Measurements from ENCODE around the gene LRRC17. TPM values are rescaled to one million over a fixed set of nuclear protein-coding genes. Genes with fewer than 3 reads are reported as not detected.

Gene LRRC17
- total RNA-seq, 1 experiment from 2014 or later: 0.47 TPM

DNA sequence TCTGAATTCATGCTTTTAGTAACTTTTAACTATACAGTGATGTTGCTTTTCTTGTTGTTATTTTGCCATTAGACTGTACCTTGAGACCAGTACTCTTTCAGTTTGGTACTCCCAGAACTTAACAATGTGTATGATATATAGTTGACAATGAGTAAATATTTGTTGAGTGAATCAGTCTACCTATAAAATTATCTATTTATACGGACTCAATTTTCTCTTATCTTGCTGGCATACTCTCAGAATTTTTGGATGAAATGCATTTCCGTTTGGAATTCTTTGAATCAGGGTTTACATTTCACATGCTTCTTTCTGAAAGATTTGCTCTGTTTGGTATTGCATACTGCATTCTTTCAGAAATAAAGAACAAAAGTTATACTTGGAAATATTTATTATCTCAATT, 47.8 kb upstream of the LRRC17 start:
- no peak for ATAC-seq
- no peak for TF ChIP-seq POLR2A (IDR thresholded peaks at IDR 0.05; ENCODE audit: borderline replicate concordance, extremely low read depth, insufficient read depth, insufficient read length)
- TF ChIP-seq CBX3 (IDR thresholded peaks at IDR 0.05; ENCODE audit: low read depth): no peak
- TF ChIP-seq, protein P1, sequence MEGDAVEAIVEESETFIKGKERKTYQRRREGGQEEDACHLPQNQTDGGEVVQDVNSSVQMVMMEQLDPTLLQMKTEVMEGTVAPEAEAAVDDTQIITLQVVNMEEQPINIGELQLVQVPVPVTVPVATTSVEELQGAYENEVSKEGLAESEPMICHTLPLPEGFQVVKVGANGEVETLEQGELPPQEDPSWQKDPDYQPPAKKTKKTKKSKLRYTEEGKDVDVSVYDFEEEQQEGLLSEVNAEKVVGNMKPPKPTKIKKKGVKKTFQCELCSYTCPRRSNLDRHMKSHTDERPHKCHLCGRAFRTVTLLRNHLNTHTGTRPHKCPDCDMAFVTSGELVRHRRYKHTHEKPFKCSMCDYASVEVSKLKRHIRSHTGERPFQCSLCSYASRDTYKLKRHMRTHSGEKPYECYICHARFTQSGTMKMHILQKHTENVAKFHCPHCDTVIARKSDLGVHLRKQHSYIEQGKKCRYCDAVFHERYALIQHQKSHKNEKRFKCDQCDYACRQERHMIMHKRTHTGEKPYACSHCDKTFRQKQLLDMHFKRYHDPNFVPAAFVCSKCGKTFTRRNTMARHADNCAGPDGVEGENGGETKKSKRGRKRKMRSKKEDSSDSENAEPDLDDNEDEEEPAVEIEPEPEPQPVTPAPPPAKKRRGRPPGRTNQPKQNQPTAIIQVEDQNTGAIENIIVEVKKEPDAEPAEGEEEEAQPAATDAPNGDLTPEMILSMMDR (IDR thresholded peaks at IDR 0.05 in 2 of 3, conservative IDR thresholded peaks at IDR 0.05 in 1 of 3; ENCODE audit: borderline replicate concordance in 1 of 3, insufficient read depth in 1 of 3, low read depth in 2 of 3, low read length in 2 of 3): no peak
- no peak overlapping the region for H3K4me2 ChIP-seq (ENCODE audit: low read length)
- H3K4me1 ChIP-seq (ENCODE audit: control insufficient read depth in 1 of 2, insufficient read depth in 2 of 2, low read length in 2 of 2): no peaks in the 10 kb centered on the region
- intact Hi-C loops (cut with micrococcal nuclease): no loop called here
- H2AFZ ChIP-seq (ENCODE audit: low read depth, low read length, poor library complexity, severe bottlenecking): no peak overlapping the region
- CTCF ChIA-PET: interaction anchor here (1.2 kb wide), 1 partner anchor 196 kb away, joined by 3 read pairs; no protein-coding TSS in a partner anchor
- H3K4me3 ChIP-seq (replicated peaks in 1 of 2; ENCODE audit: low read depth in 1 of 2, low read length in 2 of 2): no peak overlapping the region
- RAD21 ChIA-PET (ENCODE audit: low non-redundant PET in 1 of 2, low total read pairs in 2 of 2, uncharacterized antibody in 2 of 2, unreplicated experiment in 2 of 2): no interaction called here
- H4K20me1 ChIP-seq (ENCODE audit: insufficient read depth): no peaks in the 10 kb centered on the region
- H3K9me2 ChIP-seq (ENCODE audit: insufficient read depth): no peaks in the 10 kb centered on the region
- H3K9me3 ChIP-seq (ENCODE audit: control insufficient read depth in 1 of 2, insufficient read depth in 1 of 2, low read depth in 1 of 2, low read length in 2 of 2): no peaks in the 10 kb centered on the region
- no peak for DNase-seq (ENCODE audit: low read depth, low spot score)
- H3K27ac ChIP-seq (ENCODE audit: low read depth, low read length): no peak overlapping the region
- POLR2A ChIA-PET: no interaction called here
- H3K79me2 ChIP-seq (ENCODE audit: insufficient read depth, low read length): no peaks in the 10 kb centered on the region
- no peaks in the 10 kb centered on the region for H3K27me3 ChIP-seq (ENCODE audit: insufficient read depth, low read length)
- no TSS peak for BruUV-seq (replicated peaks)
- H3K36me3 ChIP-seq (ENCODE audit: control insufficient read depth in 1 of 2, insufficient read depth in 2 of 2, low read length in 2 of 2): no peaks in the 10 kb centered on the region
- no peak overlapping the region for H3K9ac ChIP-seq (ENCODE audit: low read length)

DNA sequence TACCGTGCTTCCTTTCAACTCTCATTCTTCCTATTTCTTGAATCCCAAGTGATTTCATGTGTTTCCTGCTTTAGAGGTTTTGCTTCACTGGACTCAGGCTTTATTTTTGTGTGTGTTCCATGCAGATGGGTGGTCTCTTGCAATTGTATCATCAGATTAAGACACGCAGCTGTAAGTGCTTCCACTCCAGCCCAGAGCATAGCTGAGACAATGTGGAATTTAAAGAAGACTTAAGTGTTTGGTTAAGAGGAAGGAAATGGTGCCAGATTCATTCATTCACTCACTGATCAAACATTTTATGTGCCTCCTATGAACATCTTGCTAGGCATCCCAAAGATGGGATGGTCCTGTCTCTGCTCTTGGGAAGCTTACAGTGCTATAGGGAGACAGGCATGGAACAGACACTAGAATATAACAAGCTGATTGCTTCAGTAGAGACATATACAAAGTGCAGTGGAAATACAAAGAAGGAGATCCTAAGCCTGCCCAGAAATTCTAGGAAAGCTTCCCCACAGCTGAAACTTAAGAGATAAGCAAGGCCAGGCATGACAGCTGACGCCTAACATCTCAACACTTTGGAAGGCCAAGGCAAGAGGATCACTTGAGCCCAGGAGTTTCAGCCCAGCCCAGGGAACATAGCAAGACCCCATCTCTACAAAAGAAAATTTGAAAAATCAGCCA, 46.1 kb upstream of the LRRC17 start:
- H3K79me2 ChIP-seq (ENCODE audit: insufficient read depth, low read length): no peaks in the 10 kb centered on the region
- DNase-seq (ENCODE audit: low read depth, low spot score) (no peak), ATAC-seq (no peak)
- no peak for TF ChIP-seq RAD21 (IDR thresholded peaks at IDR 0.05; ENCODE audit: low read depth)
- no peak overlapping the region for H3K9ac ChIP-seq (ENCODE audit: low read length)
- H3K27ac ChIP-seq (ENCODE audit: low read depth, low read length): no peak overlapping the region
- ChIA-PET RAD21 (ENCODE audit: low non-redundant PET in 1 of 2, low total read pairs in 2 of 2, uncharacterized antibody in 2 of 2, unreplicated experiment in 2 of 2) (no interaction called here), CTCF (interaction anchor here (1.3 kb wide), 1 partner anchor 195 kb away, joined by 3 read pairs; no protein-coding TSS in a partner anchor), POLR2A (no interaction called here)
- no peak overlapping the region for H2AFZ ChIP-seq (ENCODE audit: low read depth, low read length, poor library complexity, severe bottlenecking)
- no TSS peak for BruUV-seq (replicated peaks)
- no peaks in the 10 kb centered on the region for H3K27me3 ChIP-seq (ENCODE audit: insufficient read depth, low read length)
- H3K4me1 ChIP-seq (ENCODE audit: control insufficient read depth in 1 of 2, insufficient read depth in 2 of 2, low read length in 2 of 2): no peaks in the 10 kb centered on the region
- no peaks in the 10 kb centered on the region for H3K9me2 ChIP-seq (ENCODE audit: insufficient read depth)
- no peak overlapping the region for H3K4me2 ChIP-seq (ENCODE audit: low read length)
- H3K36me3 ChIP-seq (ENCODE audit: control insufficient read depth in 1 of 2, insufficient read depth in 2 of 2, low read length in 2 of 2): no peaks in the 10 kb centered on the region
- no peaks in the 10 kb centered on the region for H4K20me1 ChIP-seq (ENCODE audit: insufficient read depth)
- H3K9me3 ChIP-seq (ENCODE audit: control insufficient read depth in 1 of 2, insufficient read depth in 1 of 2, low read depth in 1 of 2, low read length in 2 of 2): no peaks in the 10 kb centered on the region
- no peak overlapping the region for H3K4me3 ChIP-seq (replicated peaks in 1 of 2; ENCODE audit: low read depth in 1 of 2, low read length in 2 of 2)
- intact Hi-C loops (cut with micrococcal nuclease): no loop called here

Measured in HCT116 (cell line).